DMS53 (cell line): ENCODE measurements around the gene C1RL.
"Not testable (repeated sequence)": the region's sequence is repeated elsewhere in the genome, so short reads cannot be mapped to it uniquely, and the experiment has no call there.

Experiments used
- DNase-seq: peaks from one replicate; lab custom pipeline; 2025; lab: John Stamatoyannopoulos, UW

Gene C1RL

GRCh38 chr12:7061596-7061995, 47.4 kb downstream of the C1RL start:
- no peak for DNase-seq

DNA sequence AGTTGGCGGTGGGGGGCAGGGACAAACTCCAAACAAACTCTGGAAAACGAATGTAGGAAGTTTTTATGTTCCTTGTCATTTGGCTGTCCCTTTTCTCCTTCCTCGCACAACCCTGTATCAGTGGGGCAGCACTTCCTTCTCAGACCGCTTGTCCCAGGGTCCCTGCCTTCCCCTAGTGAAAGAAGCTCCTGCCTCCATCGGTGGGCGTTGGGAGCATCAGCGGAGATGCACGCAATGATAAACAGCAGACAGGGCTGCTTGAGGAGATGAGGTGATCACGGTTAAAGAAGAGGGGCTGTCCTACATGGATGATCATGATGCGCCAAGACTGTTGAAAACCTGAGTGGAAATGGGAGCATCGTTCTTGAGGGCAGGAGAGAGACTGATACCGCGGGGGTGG, 47.9 kb downstream of the C1RL start:
- DNase-seq = no peak

DNA sequence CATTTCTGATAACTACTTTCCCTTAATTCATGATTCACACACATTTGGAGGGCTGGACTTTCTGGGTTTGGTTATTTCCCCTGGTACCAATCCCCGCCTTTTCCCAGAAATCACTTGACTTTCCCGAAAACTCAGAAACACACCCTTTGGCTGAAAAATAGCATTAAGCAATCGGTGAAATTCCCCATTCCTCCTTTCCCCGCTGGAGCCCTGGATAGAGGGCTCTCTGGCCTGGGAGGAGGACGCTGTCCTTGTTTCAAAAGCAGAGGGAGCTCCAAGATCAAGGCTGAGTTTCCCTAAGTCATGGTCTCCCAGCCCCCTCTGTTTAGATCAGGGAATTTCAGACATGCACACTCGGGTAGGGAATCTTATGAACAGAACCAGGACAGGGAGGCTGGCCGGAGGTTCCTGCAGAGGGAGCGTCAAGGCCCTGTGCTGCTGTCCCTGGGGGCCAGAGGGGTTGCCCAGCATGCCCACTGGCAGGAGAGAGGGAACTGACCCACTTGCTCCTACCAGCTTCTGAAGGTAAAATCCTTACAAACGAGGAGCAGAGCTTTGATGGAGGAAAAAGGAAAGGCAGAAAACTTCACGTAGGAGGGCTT, 48.6 kb downstream of the C1RL start, which contains the start of gene C1S:
C1S (plus strand) TSS at position 366 of the 602 bp plus-strand sequence. CDS start 1,195 bp downstream, outside the sequence.
- peak; percentile 54 for DNase-seq

DNA sequence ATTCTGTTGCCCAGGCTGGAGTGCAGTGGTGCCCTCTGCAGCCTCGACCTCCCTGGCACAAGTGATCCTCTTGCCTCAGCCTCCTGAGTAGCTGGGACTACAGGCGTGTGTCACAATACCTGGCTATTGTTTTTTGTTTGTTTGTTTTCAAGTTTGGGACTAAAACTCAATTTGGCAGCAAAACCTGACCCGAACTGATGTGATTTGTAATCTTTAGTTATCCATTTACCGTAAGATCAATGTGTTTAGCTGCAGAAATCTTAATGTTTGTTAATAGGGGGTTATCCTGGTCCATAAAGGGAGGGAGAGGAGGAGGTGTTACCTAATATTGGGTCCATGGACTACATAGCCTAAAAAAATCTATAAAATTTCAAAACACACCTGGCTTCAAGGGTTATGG, 49.2 kb downstream of the C1RL start:
- DNase-seq = no peak

- no peak for DNase-seq
These were observed 50.1 kb downstream of the C1RL start for GRCh38 chr12:7058850-7059395.

GRCh38 chr12:7058163-7058845, 50.7 kb downstream of the C1RL start:
- DNase-seq = no peak

GRCh38 chr12:7055736-7056135, 53.3 kb downstream of the C1RL start:
- DNase-seq = not testable (repeated sequence)

DNA sequence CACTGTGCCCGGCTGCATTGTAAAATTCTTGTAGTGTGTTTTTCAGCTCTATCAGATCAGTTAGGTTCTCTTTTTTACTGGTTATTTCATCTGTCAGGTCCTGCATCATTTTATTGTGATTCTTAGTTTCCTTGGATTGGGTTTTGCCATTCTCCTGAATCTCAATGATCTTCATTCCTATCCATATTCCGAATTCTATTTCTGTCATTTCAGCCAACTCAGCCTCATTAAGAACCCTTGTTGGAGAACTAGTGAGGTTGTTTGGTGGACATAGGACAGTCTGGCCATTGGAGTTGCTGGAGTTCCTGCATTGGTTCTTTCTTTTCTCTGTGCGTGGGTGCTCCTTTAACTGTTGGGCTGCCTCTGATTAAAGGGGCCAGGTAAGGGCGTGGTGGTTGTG, 54.1 kb downstream of the C1RL start:
- DNase-seq = no peak

DNA sequence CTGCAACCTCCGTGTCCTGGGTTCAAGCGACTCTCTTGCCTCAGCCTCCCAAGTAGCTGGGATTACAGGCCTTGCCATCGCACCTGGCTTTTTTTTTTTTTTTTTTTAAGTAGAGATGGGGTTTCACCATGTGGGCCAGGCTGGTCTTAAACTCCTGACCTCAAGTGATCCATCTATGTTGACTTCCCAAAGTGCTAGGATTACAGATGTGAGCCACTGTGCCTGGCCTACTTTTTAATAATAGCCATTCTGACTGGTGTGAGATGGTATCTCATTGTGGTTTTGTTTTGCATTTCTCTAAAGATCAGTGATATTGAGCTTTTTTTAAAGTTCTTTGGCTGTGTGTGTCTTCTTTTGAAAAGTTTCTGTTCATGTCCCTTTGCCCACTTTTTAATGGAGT, 59.0 kb downstream of the C1RL start:
- not testable (repeated sequence) for DNase-seq

- not testable (repeated sequence) for DNase-seq
These were observed 59.5 kb downstream of the C1RL start for GRCh38 chr12:7049445-7049951.

- no peak for DNase-seq
These were observed 61.7 kb downstream of the C1RL start for GRCh38 chr12:7047306-7047705.

GRCh38 chr12:7046383-7047105, 62.5 kb downstream of the C1RL start:
- DNase-seq = no peak

GRCh38 chr12:7045913-7046312, 63.1 kb downstream of the C1RL start:
- DNase-seq = no peak
